Choroid plexus epithelial cell (primary cell): ENCODE data around the gene HPN.

Experiments
- DNase-seq: peaks from one replicate; pipeline ENCODE4 v3.0.0-alpha.2; 2010; ENCODE audit warnings: low read depth
- H3K4me3 ChIP-seq: 2 replicates; pipeline ENCODE4 v1.5.1; 2011; ENCODE audit warnings: low read depth, mild to moderate bottlenecking, control low read depth, low read length, moderate library complexity
- CTCF ChIP-seq: conservative IDR thresholded peaks from 2 replicates; pipeline ENCODE4 v1.5.1; 2011; ENCODE audit warnings: low read depth, mild to moderate bottlenecking, control low read depth, inconsistent platforms, low read length, moderate library complexity

The HPN gene

GRCh38 chr19:35075202-35076025, 33.9 kb downstream of the HPN start:
- no peak for TF ChIP-seq CTCF
- DNase-seq = no peak

GRCh38 chr19:35076026-35076370, 34.5 kb downstream of the HPN start:
- TF ChIP-seq CTCF = no peak
- H3K4me3 ChIP-seq = no peak overlapping the region
- DNase-seq = no peak

More at GRCh38 chr19:35075202-35076025, 33.9 kb downstream of the HPN start:
- H3K4me3 ChIP-seq = no peak overlapping the region

- H3K4me3 ChIP-seq = no peak overlapping the region
- DNase-seq = no peak
- no peak for TF ChIP-seq CTCF
Observed at GRCh38 chr19:35076657-35077056, 35.1 kb downstream of the HPN start.

GRCh38 chr19:35077411-35078223, 36.1 kb downstream of the HPN start:
- H3K4me3 ChIP-seq = no peak overlapping the region
- DNase-seq = no peak
- TF ChIP-seq CTCF = no peak

- no peak overlapping the region for H3K4me3 ChIP-seq
- DNase-seq = no peak
- TF ChIP-seq CTCF = no peak
Observed at GRCh38 chr19:35079826-35080225, 38.3 kb downstream of the HPN start.

- DNase-seq = no peak
- TF ChIP-seq CTCF = no peak
- H3K4me3 ChIP-seq = no peak overlapping the region
Observed at GRCh38 chr19:35080613-35081170, 39.2 kb downstream of the HPN start.
